T1000 (cell line): ENCODE data around the gene COL4A1.

Experiments
- DNase-seq: peaks from one replicate; lab custom pipeline; 2025; ENCODE audit warnings: mixed read lengths; lab: John Stamatoyannopoulos, UW

The COL4A1 gene

GRCh38 chr13:110133425-110134235, 173.3 kb downstream of the COL4A1 start:
- no peak for DNase-seq

- no peak for DNase-seq
Measured at GRCh38 chr13:110132225-110132982, 174.6 kb downstream of the COL4A1 start.

GRCh38 chr13:110131424-110131823, 175.5 kb downstream of the COL4A1 start:
- no peak for DNase-seq

- DNase-seq: no peak
Measured at GRCh38 chr13:110130431-110130830, 176.5 kb downstream of the COL4A1 start.

- no peak for DNase-seq
Measured at GRCh38 chr13:110129539-110130186, 177.3 kb downstream of the COL4A1 start.

GRCh38 chr13:110129076-110129475, 177.9 kb downstream of the COL4A1 start:
- DNase-seq: no peak

- DNase-seq: no peak
Measured at GRCh38 chr13:110128546-110128945, 178.4 kb downstream of the COL4A1 start.

GRCh38 chr13:110127986-110128511, 178.9 kb downstream of the COL4A1 start:
- DNase-seq: no peak

- peak; percentile 84 for DNase-seq
Measured at GRCh38 chr13:110126391-110126961, 180.5 kb downstream of the COL4A1 start.

GRCh38 chr13:110125613-110126272, 181.2 kb downstream of the COL4A1 start:
- DNase-seq: no peak

GRCh38 chr13:110125157-110125556, 181.8 kb downstream of the COL4A1 start:
- DNase-seq: no peak

- no peak for DNase-seq
Measured at GRCh38 chr13:110124201-110124940, 182.6 kb downstream of the COL4A1 start.

- DNase-seq: no peak
Measured at GRCh38 chr13:110123041-110123809, 183.7 kb downstream of the COL4A1 start.

GRCh38 chr13:110121422-110122083, 185.4 kb downstream of the COL4A1 start:
- no peak for DNase-seq

- no peak for DNase-seq
Measured at GRCh38 chr13:110119935-110120905, 186.7 kb downstream of the COL4A1 start.

GRCh38 chr13:110118106-110118505, 188.9 kb downstream of the COL4A1 start:
- no peak for DNase-seq

GRCh38 chr13:110116072-110116487, 190.9 kb downstream of the COL4A1 start:
- DNase-seq: peak; percentile 50

GRCh38 chr13:110115591-110115990, 191.4 kb downstream of the COL4A1 start:
- no peak for DNase-seq
